ENCODE results near the gene MMEL1. TPM values are rescaled to one million over a fixed set of nuclear protein-coding genes. Genes with fewer than 3 reads are reported as not detected.

The MMEL1 gene
- total and polyA plus RNA-seq, 2 donors from 2014 or later = 4.0 to 8.5 TPM

GRCh38 chr1:2585318-2586092 is 47.3 kb downstream of the MMEL1 start:
- peak overlapping the region; percentile 95 to 97 for H3K27ac ChIP-seq (ENCODE audit: low read depth in 2 of 2, low read length in 2 of 2)
- intact Hi-C loops (cut with DNase I) = no loop called here
- peaks cover 3 to 18% (median 12%) of the 10 kb centered on the region in 3 donors for H3K4me1 ChIP-seq (ENCODE audit: control insufficient read depth in 2 of 3, insufficient read depth in 2 of 3, low read depth in 1 of 3, low read length in 3 of 3)
- DNase-seq = peak; percentile 54 to 93 (median 80)
- H3K9ac ChIP-seq (ENCODE audit: low read length in 3 of 3) = peak overlapping the region; percentile 56 to 93 (median 91)
- H3K36me3 ChIP-seq (ENCODE audit: control insufficient read depth in 2 of 3, insufficient read depth in 3 of 3, low read length in 3 of 3) = no peaks in the 10 kb centered on the region
- H3K9me3 ChIP-seq (ENCODE audit: control insufficient read depth in 2 of 3, insufficient read depth in 1 of 3, low read length in 3 of 3) = no peaks in the 10 kb centered on the region
- no peaks in the 10 kb centered on the region for H3K27me3 ChIP-seq (ENCODE audit: control insufficient read depth, insufficient read depth, low read length)
- peak overlapping the region; percentile 74 to 98 (median 86) for H3K4me3 ChIP-seq (ENCODE audit: low read length in 3 of 3)
- TF ChIP-seq, protein P1, sequence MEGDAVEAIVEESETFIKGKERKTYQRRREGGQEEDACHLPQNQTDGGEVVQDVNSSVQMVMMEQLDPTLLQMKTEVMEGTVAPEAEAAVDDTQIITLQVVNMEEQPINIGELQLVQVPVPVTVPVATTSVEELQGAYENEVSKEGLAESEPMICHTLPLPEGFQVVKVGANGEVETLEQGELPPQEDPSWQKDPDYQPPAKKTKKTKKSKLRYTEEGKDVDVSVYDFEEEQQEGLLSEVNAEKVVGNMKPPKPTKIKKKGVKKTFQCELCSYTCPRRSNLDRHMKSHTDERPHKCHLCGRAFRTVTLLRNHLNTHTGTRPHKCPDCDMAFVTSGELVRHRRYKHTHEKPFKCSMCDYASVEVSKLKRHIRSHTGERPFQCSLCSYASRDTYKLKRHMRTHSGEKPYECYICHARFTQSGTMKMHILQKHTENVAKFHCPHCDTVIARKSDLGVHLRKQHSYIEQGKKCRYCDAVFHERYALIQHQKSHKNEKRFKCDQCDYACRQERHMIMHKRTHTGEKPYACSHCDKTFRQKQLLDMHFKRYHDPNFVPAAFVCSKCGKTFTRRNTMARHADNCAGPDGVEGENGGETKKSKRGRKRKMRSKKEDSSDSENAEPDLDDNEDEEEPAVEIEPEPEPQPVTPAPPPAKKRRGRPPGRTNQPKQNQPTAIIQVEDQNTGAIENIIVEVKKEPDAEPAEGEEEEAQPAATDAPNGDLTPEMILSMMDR (IDR thresholded peaks at IDR 0.05; ENCODE audit: borderline replicate concordance, extremely low read depth, insufficient read depth) = no peak
- no peak for FAIRE-seq

GRCh38 chr1:2584686-2585317 is 48.0 kb downstream of the MMEL1 start:
- Histone ChIP-seq H3K27ac (ENCODE audit: low read depth in 2 of 2, low read length in 2 of 2) (peak overlapping the region; percentile 95 to 97), H3K9me3 (ENCODE audit: control insufficient read depth in 2 of 3, insufficient read depth in 1 of 3, low read length in 3 of 3) (no peaks in the 10 kb centered on the region), H3K4me3 (ENCODE audit: low read length in 3 of 3) (peak overlapping the region in 1 of 3 donors; percentile 98), H3K36me3 (ENCODE audit: control insufficient read depth in 2 of 3, insufficient read depth in 3 of 3, low read length in 3 of 3) (no peaks in the 10 kb centered on the region), H3K4me1 (ENCODE audit: control insufficient read depth in 2 of 3, insufficient read depth in 2 of 3, low read depth in 1 of 3, low read length in 3 of 3) (peaks cover 3 to 18% (median 12%) of the 10 kb centered on the region in 3 donors), H3K27me3 (ENCODE audit: control insufficient read depth, insufficient read depth, low read length) (no peaks in the 10 kb centered on the region), H3K9ac (ENCODE audit: low read length in 3 of 3) (peak overlapping the region in 1 of 3 donors; percentile 91)
- FAIRE-seq = no peak
- TF ChIP-seq, protein P1 (IDR thresholded peaks at IDR 0.05; ENCODE audit: borderline replicate concordance, extremely low read depth, insufficient read depth) = no peak
- peak in 1 of 5 donors; percentile 37 for DNase-seq
- intact Hi-C loops (cut with DNase I) = no loop called here

- no peak overlapping the region for H3K27ac ChIP-seq (ENCODE audit: low read depth in 2 of 2, low read length in 2 of 2)
- FAIRE-seq = no peak
- TF ChIP-seq, protein P1 (IDR thresholded peaks at IDR 0.05; ENCODE audit: borderline replicate concordance, extremely low read depth, insufficient read depth) = no peak
- H3K27me3 ChIP-seq (ENCODE audit: control insufficient read depth, insufficient read depth, low read length) = no peaks in the 10 kb centered on the region
- H3K36me3 ChIP-seq (ENCODE audit: control insufficient read depth in 2 of 3, insufficient read depth in 3 of 3, low read length in 3 of 3) = no peaks in the 10 kb centered on the region
- H3K9me3 ChIP-seq (ENCODE audit: control insufficient read depth in 2 of 3, insufficient read depth in 1 of 3, low read length in 3 of 3) = no peaks in the 10 kb centered on the region
- H3K4me1 ChIP-seq (ENCODE audit: control insufficient read depth in 2 of 3, insufficient read depth in 2 of 3, low read depth in 1 of 3, low read length in 3 of 3) = peaks cover 3 to 18% (median 12%) of the 10 kb centered on the region in 3 donors
- DNase-seq = peak in 4 of 5 donors; percentile 29 to 80 (median 58)
- peak overlapping the region in 1 of 3 donors; percentile 34 for H3K9ac ChIP-seq (ENCODE audit: low read length in 3 of 3)
- intact Hi-C loops (cut with DNase I) = no loop called here
- peak overlapping the region in 2 of 3 donors; percentile 19 to 23 for H3K4me3 ChIP-seq (ENCODE audit: low read length in 3 of 3)
Observed at GRCh38 chr1:2583871-2584351, 48.9 kb downstream of the MMEL1 start.
